GM21447 (cell line): ENCODE data around the gene KYNU.
"Not testable (repeated sequence)": the region's sequence is repeated elsewhere in the genome, so short reads cannot be mapped to it uniquely, and the experiment has no call there.

Experiments
- ATAC-seq: cut with Tn5 transposase; IDR thresholded peaks from one replicate; pipeline ENCODE4 v1.9.1; 2021; ENCODE audit not compliant: unreplicated experiment

The KYNU gene

GRCh38 chr2:142877216-142877838 is at the start of gene KYNU:
Gene KYNU (plus strand): TSS chr2:142877664. CDS start chr2:142885368, 7,704 bp downstream.
- peak; percentile 61 for ATAC-seq

DNA sequence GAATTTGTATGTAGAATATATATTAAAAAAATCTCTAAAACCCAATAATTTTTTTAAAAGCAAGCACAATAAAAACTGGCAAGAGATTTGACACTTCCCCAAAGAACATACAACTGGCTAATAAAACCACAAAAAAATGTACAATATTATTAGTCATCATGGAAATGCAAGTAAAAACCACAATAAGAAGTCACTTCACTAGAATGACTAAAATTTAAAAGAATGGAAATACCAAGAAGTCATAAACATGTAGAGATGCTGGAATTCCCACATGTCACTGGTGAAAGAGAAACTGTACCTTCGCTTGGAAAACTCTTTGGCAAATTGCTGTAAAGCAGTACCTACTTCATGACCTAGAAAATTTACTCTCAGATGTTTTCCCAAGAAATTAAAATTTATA is 43.4 kb upstream of the KYNU start:
- no peak for ATAC-seq

- ATAC-seq: no peak
Observed at GRCh38 chr2:142840436-142840835, 37.0 kb upstream of the KYNU start.

GRCh38 chr2:142841788-142842187 is 35.7 kb upstream of the KYNU start:
- ATAC-seq: no peak

GRCh38 chr2:142842369-142842768 is 35.1 kb upstream of the KYNU start:
- no peak for ATAC-seq

DNA sequence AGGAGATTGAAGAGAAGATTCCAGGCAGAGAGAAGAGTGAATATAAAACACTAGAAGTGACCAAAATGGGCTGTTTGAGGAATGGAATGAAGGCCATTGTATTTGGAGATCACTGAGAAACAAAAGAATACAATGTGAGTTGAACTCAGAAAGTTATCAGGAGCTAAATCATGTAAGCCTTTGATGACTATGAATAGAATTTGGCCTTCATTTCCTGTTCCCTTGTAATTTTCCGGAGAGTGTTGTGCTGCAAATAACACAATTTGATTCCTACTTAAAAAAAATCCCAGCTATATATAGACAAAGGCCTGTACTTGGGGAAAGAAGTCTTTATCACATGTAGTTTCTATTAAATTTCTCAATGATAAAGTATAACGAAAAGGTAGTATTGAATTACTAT is 33.7 kb upstream of the KYNU start:
- ATAC-seq: no peak

DNA sequence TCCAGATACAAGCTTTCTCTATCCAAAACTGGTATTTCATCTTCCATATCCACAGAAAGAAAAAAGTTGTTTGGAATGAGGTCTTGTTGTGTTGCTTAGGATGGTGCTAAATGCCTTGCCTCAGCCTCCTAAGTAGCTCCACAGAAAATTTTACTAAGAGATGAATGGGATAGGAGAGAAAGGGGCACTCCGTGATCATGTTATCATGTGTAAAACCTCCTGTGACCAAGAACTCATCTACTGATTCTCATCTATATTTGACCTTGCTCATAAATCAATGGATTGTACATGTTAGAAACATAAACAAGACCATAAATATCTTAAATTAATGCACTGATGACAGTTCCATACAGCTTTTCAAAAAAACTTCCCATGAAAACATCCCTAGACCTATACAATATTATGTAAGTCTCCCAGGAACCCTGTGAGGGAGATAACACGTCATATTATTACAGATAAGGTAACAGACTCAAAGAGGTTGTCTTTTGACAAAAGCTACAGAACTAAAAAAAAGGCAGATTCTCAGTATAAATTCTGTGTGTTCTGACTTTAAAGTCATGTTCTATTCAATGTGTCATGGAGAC is 29.3 kb upstream of the KYNU start:
- no peak for ATAC-seq

- no peak for ATAC-seq
Observed at GRCh38 chr2:142849820-142850219, 27.6 kb upstream of the KYNU start.

DNA sequence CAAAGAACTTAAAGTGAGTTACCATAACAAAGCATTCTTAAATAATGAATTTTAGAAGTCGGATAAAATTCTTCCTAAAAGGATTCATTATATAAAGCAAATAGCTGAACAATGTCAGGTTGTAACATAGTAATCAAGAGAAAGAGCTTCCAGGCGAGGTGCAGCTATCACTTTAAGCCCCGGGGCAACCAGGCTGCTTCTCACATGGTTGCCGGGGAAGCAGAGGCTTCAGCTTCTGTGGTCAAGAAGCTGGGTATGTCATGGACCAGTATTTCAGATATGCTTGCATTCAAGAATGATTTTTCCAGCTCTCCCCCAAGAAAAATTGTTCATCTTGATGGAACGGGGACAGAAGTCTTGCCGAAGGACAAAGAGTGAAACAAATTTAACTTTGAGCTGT is 23.6 kb upstream of the KYNU start:
- ATAC-seq: no peak

- ATAC-seq: no peak
Observed at GRCh38 chr2:142857256-142858164, 20.0 kb upstream of the KYNU start.

GRCh38 chr2:142858961-142859360 is 18.5 kb upstream of the KYNU start:
- no peak for ATAC-seq

- no peak for ATAC-seq
Observed at GRCh38 chr2:142862299-142862698, 15.2 kb upstream of the KYNU start.

DNA sequence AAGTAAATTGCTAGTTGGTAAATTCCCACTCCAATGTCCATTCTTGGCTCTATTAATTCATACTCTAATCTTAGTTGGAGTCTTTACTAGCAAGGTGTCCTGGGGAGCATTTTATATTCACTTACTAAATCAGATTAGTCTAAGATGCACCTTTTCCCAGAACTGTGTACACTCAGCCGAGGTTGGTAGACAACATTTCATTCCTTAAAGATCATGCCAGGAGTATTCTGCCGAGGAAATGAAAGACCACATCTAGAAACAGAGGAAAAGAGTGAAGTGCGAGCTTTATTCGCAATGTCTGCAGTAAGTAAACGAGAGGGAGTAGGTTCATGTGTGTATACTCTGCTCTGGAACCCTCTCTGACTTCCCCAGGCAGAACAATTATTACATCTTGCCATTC is 14.6 kb upstream of the KYNU start:
- ATAC-seq: no peak

GRCh38 chr2:142863485-142863961 is 13.9 kb upstream of the KYNU start:
- ATAC-seq: no peak

DNA sequence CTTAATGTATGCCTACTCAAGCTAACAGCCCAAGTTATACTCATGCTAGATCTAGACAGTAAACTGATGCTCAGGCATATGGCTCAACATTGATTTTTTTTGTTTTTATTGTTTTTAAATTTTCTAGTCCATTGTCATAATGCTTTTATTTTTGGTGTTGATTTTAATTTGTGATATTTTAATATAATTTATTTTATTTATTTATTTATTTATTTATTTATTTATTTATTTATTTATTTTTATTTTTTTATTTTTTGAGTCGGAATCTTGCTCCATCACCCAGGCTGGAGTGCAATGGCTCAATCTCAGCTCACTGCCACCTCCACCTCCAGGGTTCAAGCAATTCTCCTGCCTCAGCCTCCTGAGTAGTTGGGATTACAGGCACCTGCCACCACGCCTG is 12.9 kb upstream of the KYNU start:
- not testable (repeated sequence) for ATAC-seq

DNA sequence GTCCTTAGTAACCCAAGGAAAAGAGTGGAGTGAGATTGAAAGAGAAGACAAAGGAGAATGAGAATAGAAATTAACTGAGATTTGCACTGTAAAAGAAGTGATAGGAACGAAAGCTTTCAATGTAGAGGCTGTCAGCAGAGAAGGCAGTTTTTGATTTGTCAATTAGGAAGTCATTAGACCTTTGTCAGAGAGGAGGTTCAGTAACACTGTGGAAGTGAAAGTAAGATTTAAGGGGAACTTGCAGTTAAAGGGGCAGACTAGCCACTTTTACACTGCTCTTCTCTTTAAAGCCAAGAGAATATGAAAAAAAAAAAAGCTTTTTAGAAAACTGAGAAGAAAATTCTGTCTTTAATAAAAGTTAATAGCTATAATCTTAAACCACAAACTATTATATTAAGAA is 11.5 kb upstream of the KYNU start:
- peak; percentile 92 for ATAC-seq

DNA sequence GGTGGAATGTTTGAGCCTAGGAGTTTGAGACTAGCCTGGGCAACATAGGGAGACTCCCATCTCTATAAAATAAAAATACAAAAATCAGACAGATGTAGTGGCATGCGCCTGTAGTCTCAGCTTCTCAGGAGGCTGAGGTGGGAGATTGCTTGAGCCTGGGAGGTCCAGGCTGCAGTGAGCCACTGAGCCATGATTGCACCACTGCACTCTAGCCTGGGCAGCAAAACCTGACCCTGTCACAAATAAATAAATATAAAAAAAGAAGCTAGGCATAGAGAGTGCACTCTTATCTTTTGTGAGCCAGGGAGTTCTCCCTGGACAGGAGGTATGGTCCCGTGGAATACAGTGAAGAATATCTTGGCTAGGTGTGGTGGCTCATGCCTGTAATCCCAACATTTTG is 11.0 kb upstream of the KYNU start:
- ATAC-seq: peak; percentile 15

DNA sequence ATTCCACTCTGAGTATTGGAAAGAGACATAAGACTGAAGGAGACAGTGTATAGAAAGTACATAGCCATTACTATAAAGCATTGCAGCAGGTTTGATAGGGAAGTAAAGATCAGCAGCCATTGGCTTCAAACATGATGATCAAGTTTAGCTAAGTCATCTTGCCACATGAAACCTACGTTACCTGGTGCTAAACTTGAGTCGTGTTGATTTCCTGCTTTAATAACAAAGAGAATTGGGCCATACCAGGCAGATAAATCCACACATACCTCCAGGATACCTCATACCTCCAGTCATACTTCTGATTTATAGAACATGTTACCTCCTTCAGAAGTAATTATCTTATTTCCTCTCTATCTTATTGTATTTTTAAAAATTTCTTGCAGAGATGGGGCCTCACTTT is 10.3 kb upstream of the KYNU start:
- no peak for ATAC-seq

GRCh38 chr2:142868229-142868762 is 9.2 kb upstream of the KYNU start:
- peak; percentile 36 for ATAC-seq

DNA sequence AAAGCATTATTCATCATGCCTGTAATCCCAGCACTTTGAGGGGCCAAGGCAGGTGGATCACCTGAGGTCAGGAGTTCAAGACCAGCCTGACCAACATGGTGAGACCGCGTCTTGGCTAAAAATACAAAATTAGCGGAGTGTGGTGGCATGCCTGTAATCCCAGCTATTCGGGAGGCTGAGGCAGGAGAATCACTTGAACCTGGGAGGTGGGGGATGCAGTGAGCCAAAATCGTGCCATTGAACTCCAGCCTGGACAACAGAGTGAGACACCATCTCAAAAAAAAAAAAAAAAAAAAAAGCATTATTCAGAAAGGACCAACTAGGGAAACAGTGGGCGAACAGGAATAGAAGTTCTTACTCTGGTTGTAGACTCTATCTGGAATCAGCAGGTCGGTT is 8.4 kb upstream of the KYNU start:
- not testable (repeated sequence) for ATAC-seq

GRCh38 chr2:142869461-142870106 is 7.9 kb upstream of the KYNU start:
- no peak for ATAC-seq
